ENCODE results near the gene IGFBP3. TPM values are rescaled to one million over a fixed set of nuclear protein-coding genes. Genes with fewer than 3 reads are reported as not detected.

The IGFBP3 gene
- total and polyA plus RNA-seq, 2 of the 13 experiments (the other 11 are each of a cell fraction or from before 2014, with no cell fraction given), result 57.5 TPM; not detected in 1

DNA sequence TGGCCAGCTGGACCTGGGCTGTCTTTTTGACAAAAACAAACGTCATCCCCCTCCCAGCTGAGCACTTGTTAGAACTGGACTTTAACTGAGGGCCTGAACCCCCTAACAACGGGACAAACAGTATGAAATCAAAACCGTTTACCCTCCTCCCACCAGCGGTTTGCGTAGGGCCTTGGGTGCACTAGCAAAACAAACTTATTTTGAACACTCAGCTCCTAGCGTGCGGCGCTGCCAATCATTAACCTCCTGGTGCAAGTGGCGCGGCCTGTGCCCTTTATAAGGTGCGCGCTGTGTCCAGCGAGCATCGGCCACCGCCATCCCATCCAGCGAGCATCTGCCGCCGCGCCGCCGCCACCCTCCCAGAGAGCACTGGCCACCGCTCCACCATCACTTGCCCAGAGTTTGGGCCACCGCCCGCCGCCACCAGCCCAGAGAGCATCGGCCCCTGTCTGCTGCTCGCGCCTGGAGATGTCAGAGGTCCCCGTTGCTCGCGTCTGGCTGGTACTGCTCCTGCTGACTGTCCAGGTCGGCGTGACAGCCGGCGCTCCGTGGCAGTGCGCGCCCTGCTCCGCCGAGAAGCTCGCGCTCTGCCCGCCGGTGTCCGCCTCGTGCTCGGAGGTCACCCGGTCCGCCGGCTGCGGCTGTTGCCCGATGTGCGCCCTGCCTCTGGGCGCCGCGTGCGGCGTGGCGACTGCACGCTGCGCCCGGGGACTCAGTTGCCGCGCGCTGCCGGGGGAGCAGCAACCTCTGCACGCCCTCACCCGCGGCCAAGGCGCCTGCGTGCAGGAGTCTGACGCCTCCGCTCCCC is 32.7 kb downstream of the IGFBP3 start, which contains the start of gene IGFBP1 (continued):
- TF ChIP-seq MXD3 (CRISPR knock-in tag; IDR thresholded peaks at IDR 0.05) (peak; percentile 89), HNRNPK (IDR thresholded peaks at IDR 0.05; ENCODE audit: low read depth, low read length, poor library complexity, severe bottlenecking) (no peak), ZBTB38 (CRISPR knock-in tag; IDR thresholded peaks at IDR 0.05) (peak; percentile 88), RBM22 (optimal IDR thresholded peaks at IDR 0.05; ENCODE audit: low read length) (no peak), TP53 (CRISPR knock-in tag; conservative IDR thresholded peaks at IDR 0.05) (no peak), ADNP (CRISPR knock-in tag; IDR thresholded peaks at IDR 0.05) (no peak), HHEX (CRISPR knock-in tag; IDR thresholded peaks at IDR 0.05) (0 out of 2 replicates have a peak, but pooled peaks have one; percentile 10), ZNF644 (CRISPR knock-in tag; IDR thresholded peaks at IDR 0.05; ENCODE audit: low read depth) (peak; percentile 24; the same call in 1 of the 2 replicates), ZNF335 (CRISPR knock-in tag; IDR thresholded peaks at IDR 0.05) (peak; percentile 75), RFX3 (CRISPR knock-in tag; IDR thresholded peaks at IDR 0.05) (peak; percentile 55), SCMH1 (CRISPR knock-in tag; IDR thresholded peaks at IDR 0.05; ENCODE audit: borderline replicate concordance) (no peak), CREB1 (IDR thresholded peaks at IDR 0.05) (peak; percentile 48; the same call in 1 of the 2 replicates), CREB1 (CRISPR knock-in tag; IDR thresholded peaks at IDR 0.05) (no peak), ZNF777 (CRISPR knock-in tag; IDR thresholded peaks at IDR 0.05) (peak; percentile 49; the same call in 1 of the 2 replicates), YY1 (IDR thresholded peaks at IDR 0.05; ENCODE audit: insufficient read depth, insufficient replicate concordance, low read depth, low read length) (peak; percentile 45), REPIN1 (CRISPR knock-in tag; IDR thresholded peaks at IDR 0.05; ENCODE audit: borderline replicate concordance, low read depth) (peak; percentile 30; the same call in 1 of the 2 replicates), KIAA2018 (CRISPR knock-in tag; IDR thresholded peaks at IDR 0.05; ENCODE audit: borderline replicate concordance) (no peak), ZBTB49 (CRISPR knock-in tag; IDR thresholded peaks at IDR 0.05; ENCODE audit: borderline replicate concordance) (no peak)

All from HepG2 (cell line).